ENCODE results near the gene FRYL.
"Not testable (repeated sequence)": the region's sequence is repeated elsewhere in the genome, so short reads cannot be mapped to it uniquely, and the experiment has no call there.

Gene FRYL

GRCh38 chr4:48781968-48782367 lies 1.9 kb upstream of the FRYL start:
- DNase-seq = no peak

DNA sequence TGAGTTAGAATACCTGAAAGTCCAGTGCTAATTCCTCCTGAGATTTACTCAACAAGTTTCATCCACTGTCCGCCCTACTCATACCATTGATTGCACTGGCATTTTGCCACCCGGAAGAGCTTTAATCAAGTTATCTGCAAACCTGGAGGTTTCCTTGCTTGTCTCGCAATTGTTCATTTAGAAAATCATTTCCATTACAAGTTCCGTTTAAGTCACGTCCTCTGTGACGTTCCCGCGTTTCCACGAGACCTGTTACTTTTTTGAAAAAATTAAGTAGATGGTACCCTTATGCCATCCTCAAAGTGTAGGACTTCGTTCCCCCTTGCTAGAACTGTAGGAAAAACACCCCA lies 761 bp upstream of the FRYL start:
- DNase-seq = no peak

DNA sequence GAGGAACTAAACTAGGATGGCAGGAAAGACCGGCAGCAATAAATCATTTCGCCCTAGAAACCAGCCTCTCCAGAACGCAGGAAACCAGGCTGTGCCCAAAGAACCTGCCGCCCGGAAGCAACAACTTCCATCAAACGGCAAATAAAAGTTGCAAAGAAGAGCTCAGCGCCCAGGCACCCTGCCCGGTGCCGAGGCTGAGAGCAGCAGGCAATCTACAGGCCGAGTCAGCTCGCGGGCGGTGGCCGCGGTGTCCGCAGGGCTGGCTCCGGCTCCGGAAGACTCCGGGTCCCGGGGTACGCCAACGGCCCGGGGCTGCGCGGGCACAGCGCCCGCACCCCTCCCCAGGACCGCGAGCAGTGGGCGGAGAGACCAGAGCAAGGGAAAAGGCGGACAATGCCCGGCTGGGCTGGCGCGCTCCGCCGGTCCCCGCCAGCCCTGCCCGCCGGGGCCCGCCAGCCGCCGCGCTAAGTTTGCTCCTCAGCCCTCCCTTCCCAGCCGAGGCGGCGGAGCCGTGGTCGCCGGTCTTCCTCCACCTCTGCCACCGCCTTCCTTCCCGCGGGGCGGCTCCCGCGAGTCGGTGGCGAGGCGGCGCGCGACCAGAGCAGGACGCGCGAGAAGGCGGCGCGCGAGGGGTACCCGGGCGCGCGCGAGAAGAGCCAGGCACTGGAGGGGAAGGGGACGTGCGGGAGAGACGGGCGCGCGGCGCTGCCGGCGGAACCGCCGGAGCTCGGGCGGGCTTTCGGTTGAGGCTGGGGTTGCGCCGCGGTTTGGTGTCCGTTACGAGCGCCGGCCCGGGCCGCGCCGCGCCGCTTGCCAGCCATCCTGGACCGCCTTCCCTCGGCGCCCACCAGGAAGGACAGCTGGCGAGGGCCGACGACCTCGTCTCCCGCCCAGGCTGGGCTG lies 733 bp downstream of the FRYL start:
- no peak for DNase-seq

- no peak for DNase-seq
Observed at GRCh38 chr4:48778431-48779094, 1.5 kb downstream of the FRYL start.

DNA sequence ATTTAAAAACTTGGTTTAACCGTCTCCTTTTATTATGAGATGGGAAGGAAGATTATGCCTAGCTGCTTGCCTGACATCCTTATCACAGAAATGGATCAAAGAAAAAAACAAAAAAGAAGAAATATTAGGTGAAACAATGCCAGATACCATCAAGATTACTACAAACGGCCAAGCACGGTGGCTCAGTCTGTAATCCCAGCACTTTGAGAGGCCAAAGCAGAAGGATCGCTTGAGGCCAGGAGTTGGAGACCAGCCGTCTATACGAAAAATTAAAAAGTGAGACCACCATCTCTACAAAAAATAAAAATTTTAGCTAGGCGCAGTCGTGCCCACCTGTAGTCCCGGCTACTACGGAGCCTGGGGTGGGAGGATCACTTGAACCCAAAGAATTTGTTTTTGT lies 2.3 kb downstream of the FRYL start:
- no peak for DNase-seq

DNA sequence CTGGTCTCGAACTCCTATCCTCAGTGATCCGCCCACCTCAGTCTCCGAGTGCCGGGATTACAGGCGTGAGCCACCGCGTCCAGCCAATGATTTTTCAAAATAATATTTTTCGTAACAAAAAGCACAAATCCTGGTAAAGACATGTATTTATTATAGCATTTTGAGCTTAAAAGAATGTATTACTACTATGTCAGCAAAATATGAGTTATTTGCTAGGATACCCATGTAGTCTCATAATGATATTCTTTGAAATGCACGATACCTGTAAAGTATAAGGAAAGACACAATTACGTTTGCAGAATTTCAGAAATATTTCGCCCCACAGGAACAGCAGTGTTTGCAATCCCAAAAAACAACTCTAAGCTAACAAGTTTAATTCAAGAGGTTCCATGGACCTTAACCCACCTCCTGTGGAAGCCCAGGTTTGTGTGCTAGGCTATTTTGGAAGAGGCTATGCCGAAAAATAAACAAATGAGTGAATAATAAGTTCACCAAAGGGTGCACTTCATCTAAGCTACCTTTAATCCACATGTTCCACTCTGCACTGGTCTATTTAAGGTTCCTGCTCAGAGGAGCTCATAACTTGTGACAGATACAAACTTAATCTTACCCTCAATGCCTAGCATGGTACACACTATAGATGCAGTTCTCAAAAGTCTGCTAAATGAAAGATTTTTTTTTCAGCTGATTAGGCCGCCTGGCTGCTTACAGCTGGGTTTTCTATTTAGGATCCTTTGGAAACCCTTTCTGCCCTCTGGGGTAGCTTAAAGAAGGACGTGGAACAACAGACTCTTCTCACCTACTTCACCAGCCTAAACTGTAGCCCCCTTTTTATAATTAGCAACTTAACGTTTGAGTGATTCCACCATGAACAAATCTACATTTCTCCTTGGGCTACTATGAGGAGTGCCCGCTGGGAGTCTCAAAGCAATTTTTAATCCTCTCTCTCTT lies 5.0 kb downstream of the FRYL start:
- no peak for DNase-seq

GRCh38 chr4:48772556-48772955 lies 7.5 kb downstream of the FRYL start:
- no peak for DNase-seq

- no peak for DNase-seq
Observed at GRCh38 chr4:48767055-48767929, 12.8 kb downstream of the FRYL start.

GRCh38 chr4:48766131-48766792 lies 13.8 kb downstream of the FRYL start:
- DNase-seq = no peak

DNA sequence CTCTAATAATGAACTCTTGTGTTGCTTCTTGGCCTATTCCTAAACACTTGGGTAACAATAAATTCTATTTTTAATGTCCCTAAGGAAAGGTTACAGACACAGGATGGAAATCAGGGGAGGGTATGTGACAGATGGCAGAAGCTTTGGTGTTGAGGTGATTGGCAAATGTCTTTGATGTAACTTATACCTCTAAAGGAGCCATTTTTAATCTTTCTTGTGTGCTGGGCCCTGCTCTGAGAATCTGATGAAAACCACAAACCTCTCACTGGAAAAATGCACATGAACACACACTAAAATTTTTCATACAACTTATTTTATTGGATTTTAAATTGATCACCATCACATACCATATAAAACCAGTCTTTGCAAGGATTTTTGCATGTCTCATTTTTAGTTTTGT lies 17.7 kb downstream of the FRYL start:
- DNase-seq = no peak

DNA sequence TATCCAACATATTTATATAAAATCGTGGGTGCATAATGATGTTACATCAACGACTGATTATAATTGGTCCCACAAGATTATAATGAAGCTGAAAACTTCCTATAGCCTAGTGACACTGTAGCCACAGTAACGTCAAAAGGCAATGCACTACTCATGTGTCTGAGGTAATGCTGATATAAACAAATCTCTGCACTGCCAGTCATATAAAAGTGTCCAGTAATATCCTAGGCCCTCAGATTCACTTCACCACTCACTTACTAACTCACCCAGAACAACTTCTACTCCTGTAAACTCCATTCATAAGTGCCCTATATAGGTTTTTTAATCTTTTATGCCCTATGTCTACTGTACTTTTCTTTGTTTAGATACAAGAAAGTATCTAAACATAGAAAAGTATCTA lies 18.8 kb downstream of the FRYL start:
- DNase-seq = no peak

- DNase-seq = not testable (repeated sequence)
Observed at GRCh38 chr4:48758703-48759102, 21.4 kb downstream of the FRYL start.

DNA sequence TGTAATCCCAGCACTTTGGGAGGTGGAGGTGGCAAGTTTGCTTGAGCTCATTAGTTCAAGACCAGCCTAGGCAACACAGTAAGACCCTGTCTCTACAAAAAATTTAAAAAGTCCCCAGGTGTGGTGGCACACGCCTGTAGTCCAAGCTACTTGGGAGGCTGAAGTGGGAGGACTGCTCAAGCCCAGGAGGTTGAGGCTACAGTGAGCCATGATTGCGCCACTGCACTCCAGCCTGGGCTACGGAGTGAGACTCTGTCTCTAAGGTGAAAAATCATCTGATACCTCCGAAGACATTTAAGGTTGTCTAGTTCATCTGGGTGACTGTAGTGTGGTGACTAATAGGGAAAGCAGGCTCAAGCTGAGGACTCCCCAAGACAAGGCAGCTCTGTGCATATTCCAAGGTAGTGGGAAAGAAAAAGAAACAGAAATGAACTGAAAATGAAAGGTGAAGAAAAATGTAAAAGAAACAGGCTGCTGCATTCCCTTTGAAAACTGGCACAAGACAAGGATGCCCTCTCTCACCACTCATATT lies 23.3 kb downstream of the FRYL start:
- no peak for DNase-seq

DNA sequence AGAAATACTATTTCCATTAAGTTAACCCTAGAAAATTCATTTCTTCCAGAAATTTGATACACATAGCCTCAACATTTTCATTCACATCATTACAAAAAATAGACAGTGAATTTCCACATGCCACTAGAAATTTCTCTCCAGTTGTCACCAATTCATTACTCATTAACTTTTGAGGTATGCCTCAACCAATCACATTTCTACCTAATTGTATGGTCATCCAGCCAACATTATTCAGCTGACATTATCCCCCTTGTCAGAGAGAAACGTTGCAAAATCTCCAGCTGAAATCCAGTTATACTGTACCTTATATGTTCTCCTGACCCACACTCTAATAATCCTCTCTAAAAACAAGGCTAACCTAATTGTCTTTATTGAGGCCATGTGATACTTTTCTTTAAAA lies 24.8 kb downstream of the FRYL start:
- no peak for DNase-seq

GRCh38 chr4:48753159-48753558 lies 26.9 kb downstream of the FRYL start:
- DNase-seq = no peak

- DNase-seq = no peak
Observed at GRCh38 chr4:48752726-48753125, 27.4 kb downstream of the FRYL start.

DNA sequence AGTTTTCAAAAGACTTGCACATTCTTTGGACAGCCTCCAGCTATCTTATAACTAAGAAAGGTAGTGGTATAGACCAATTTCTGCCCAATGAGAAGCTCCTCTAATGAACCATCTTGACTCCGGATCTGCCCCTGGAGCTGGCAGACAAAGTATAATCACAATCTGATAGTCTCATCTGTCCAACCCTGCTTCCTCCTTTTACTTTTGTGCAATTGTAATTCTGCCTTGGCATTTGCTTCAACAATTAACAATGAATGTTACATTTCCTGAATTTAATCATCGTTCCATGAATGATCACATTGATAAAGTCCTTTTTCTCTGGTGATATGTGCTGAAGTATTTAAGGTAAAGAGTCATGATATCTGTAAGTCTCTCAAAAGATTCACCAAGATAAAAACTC lies 27.8 kb downstream of the FRYL start:
- no peak for DNase-seq

- no peak for DNase-seq
Observed at GRCh38 chr4:48748949-48749596, 31.0 kb downstream of the FRYL start.

DNA sequence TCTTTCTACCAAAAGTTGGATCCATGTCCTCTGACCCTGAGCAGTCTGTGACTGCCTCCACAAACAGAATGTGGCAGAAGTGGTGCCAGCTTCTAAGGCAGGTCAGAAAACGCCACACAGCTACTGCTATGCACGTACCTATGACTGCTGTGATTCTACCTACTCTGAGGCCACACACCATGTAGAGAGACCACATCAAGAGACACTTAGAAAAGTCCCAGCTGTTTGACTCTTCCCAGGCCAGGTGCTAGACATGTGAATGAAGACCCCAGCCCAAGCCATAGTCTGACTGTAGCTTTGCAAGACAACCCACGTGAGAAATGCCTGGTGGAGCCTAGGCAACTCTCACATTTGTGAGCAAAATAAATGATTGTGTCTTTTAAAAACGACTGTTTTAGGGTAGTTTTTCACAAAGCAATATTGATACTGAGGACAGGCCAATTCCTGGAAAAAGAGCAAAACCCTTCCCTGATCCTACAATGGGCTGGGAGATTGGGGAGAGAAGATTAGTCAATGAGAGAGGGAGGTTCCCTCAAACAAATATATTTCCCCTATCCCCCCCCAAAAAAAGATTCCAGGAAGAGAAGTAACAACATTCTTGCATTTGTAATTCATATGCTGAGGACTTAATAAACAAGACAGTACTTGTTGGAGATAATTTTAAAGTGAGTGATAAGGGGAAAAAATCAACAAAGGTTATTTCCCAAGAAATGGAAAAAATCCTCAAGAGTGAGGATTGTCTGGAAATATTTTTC lies 33.3 kb downstream of the FRYL start:
- no peak for DNase-seq

DNA sequence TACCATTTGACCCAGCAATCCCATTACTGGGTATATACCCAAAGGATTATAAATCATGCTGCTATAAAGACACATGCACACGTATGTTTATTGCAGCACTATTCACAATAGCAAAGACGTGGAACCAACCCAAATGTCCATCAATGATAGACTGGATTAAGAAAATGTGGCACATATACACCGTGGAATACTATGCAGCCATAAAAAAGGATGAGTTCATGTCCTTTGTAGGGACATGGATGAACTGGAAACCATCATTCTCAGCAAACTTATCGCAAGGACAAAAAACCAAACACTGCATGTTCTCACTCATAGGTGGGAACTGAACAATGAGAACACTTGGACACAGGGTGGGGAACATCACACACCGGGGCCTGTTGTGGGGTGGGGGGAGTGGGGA lies 34.9 kb downstream of the FRYL start:
- not testable (repeated sequence) for DNase-seq

Measured in NCI-H1694 (cell line).